NCI-H345 (cell line): ENCODE measurements around the gene HTR2A.

Experiments used
- DNase-seq: peaks from one replicate; lab custom pipeline; 2025; lab: John Stamatoyannopoulos, UW

HTR2A gene

DNA sequence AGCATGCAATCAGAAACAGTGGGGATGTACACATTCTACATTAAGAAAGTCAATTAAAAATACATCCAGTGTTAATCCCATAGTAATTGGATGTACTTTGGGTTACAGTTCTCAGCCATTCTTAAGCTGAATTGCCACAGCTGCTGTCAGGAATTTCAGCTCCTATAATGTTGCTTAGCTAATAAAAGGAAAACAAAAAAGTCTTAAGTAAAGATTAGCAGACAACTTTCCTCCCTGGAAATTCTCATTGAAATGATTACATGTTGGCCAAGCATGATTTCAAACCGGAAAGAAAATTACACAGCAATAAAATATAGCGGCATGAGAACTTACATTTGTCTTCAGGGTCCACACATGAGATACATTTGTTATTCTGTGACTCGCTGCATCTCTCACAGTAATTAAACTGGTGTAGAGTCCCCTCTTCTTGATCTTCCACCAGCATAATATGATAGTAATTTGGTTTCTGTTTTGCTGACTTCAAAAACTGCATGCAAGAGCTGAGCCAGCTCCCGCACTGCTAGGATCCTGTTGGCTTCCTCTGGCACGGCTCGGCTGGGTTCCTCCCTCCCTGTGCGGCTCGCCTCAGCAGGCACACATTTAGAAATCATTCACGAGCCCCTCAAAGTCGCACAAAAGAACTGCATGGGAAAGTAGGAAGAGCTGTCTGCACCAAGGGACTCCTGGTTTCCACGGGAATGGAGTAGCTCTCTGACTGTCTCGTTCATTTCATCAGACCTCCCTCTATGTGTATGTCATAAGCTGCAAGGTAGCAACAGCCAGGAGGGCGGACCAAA, at the start of gene HTR2A:
Gene HTR2A, minus strand, starts transcription at position 713 of the 797 bp plus-strand sequence. CDS start 1,147 bp downstream, outside the sequence.
- DNase-seq = no peak

DNA sequence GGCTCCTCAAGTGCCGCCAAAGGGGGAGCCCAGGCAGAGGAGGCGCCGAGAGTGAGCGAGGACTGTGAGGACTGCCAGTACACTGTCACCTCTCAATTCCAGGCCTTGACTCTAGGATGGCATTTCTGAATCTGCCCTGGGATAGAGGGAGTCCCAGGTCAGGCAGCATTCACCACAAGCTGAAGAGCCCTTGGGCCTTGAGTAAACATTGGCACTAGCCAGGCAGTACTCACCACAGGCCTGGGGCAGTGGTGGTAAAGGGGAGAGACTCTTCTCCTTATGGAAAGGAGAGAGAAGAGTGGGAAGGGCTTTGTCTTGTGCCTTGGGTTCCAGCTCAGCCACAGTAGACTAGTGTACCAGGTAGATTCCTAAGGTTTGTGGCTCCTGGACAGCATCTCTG, 39.7 kb upstream of the HTR2A start:
- no peak for DNase-seq

DNA sequence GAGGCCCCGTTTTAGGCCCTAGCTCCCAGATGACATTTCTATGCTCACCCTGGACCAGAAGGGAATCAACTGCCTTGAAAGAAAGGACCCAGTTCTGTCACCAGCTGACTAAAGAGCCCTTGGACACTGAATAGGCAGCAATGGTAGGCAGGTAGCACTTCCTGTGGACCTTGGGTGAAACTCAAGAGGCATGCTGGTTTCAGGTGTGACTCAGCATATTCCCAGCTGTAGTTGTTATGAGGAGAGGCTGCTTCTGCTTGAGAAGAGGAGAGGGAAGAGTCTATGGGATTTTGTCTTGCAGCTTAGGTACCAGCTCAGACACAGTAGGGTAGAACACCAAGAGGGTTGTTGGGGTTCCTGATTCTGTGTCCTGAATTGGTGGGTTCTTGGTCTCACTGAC, 37.9 kb upstream of the HTR2A start:
- DNase-seq = no peak

DNA sequence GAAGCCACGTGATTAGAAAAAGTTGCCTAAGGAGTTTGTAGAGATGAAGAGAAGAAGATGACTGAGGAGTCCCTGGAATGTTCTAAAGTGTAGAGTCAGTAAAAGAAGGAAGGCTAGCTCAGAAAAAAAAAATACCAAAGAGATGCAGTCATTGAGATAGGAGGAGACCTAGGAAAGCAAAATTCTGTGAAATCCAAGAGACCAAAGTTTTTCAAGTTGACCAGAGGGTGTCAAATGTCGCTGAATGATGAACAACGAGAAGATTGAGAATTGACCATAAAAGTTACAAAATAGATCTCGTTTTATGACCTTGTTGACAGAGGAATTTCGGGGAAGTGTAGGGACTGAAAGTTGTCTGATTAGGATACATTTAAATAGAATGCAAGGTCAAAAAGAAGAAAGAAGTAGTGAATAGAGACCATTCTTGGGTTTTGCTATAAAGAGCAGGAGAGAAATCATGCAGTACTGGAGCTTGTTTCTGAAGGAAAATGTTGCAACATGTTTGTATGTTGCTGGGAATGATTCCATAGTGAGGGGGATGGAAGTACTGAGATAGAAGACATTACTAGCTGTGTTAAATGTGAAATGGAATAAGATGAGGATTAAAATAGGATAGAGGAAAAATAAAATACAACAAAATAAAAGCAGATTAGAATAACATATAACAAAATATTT, 30.2 kb upstream of the HTR2A start:
- no peak for DNase-seq

DNA sequence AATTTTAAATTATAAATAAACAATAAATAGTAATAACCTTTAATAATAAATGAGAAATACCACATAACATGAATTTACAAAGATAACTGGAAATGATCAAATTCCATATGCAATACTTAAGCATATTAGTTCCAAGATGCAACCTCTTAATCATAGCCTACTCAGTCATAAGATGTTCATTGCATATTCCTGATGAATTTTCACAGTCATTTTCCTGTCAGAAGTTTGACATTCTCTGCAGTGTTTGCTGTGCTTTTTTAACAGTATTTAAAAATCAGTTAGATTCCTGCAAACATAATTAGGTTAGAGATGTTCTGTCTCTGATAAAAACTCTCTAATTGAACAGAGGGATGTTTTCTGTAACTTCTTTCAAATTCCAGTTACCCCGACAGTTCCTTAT, 28.6 kb upstream of the HTR2A start:
- no peak for DNase-seq

DNA sequence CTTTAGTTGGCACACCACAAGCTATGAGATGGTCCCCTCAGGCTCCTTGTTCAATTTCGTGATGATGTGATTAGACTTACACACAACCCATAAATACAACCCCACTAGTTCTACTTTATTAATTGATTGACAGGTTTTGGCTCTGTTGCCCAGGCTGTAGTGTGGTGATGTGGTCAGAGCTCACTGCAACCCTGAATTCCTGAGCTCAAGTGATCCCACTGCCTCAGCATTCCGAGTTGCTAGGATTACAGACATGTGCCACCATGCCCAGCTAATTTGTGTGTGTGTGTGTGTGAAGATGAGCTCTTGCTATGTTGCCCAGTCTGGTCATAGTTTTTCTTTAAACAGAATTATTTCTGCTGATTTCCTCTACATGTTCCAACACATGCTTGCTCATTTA, 17.5 kb upstream of the HTR2A start:
- no peak for DNase-seq

DNA sequence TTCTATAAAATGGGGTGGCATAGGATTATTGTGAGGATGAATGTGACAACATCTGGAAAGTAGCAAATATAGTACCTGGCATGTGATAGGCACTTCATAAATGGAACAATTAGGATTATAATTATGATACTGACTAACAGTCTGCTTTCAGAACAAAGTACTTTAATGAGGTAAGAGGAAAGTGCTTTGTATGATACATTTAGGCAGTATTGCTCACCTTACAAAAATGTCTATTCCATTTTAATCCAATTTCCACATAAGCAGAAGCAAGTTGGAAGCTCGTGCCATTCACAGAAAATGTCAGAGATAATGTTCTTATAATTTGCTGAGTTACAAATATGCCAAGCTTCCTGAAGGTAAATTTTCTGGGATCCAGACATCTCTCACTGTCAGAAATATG, 16.9 kb upstream of the HTR2A start:
- no peak for DNase-seq

DNA sequence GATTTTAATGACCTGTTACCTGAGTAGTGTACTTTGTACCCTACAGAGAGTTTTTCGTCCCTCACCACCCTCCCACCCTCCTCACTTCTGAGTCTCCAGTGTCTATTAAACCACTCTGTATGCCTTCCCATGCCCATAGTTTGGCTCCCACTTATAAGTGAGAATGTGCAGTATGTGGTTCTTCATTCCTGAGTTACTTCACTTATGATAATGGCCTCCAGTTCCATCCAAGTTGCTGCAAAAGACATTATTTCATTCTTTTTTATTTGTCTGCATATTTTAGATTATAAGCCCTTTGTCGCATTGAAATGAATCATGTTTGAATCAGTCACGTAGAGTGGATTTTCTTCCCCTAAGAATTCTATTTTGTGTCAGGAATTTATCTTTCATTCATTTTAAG, 12.2 kb upstream of the HTR2A start:
- no peak for DNase-seq

DNA sequence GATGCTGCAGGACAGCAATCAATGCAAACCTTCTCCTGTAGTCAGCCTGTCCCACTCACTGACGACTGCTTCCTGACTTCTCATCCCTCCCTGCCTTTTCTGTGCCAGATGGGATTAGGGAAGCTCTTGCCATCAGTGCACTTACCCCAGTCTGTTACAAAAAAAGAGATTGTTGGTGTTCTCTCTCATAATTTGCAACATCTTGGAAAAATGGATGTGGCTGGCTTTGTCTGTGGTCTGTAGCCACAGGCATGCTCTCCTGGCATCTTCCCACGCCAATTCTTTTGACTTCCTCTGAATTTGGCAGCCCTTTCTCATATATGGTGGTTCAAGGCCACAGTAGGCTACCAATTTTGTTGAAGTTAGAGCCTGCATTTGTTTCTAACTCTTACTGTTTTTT, 11.6 kb upstream of the HTR2A start:
- no peak for DNase-seq

DNA sequence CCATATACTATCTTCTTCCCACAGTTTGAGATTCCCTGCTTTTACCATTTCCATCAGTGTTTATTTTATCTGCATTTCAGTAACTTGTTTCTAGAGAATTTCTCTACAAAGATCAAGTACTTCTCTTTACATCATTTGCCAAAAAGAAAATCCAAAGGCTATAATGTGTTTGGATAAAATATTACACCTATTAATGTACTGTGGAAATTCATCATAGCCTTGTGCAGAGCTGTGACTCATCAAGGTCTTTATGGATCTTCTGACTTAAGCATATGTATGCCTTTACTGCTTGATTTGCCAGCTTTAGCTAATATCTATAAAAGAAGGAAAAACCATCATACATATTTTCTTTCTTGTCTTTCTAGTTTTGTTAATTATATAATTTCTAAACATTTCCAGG, 9.6 kb upstream of the HTR2A start:
- DNase-seq = no peak

DNA sequence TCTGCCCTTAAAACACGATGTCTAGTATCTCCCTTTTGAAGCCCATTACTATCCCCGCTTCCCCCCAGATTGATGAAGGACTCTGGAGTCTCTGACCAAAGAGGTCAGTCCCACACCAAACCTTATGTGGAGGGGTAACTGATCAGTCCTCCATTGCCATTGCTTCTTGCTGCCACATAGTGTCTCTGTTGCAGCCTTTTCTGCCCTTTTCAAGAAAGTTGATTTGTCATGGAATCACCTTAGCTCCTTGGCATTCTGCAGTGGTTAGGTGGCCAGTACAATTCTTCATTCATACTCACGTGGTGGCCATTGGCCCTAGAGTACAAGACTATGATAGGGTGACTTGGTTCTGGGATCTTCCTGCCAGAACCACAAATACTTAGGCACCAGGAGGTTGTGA, 8.4 kb upstream of the HTR2A start:
- no peak for DNase-seq

DNA sequence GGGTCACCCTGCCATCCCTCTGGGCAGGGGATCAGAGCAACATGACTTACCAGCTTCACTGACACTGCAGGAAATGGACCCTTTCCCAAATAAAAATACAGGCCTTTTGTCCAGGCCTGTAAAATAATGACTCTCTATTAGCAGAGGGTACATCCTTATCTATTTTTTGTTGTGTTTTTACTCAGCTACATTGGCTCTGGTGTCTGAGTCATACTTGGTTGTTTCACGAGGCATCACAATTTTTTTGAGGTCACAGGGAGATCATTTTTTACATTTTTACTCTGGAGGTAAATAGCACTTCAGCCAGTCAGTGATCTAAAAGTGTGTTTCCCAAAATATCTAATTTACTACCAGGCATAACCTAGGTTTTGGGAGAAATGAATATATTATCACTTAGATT, 6.9 kb upstream of the HTR2A start:
- DNase-seq = no peak

DNA sequence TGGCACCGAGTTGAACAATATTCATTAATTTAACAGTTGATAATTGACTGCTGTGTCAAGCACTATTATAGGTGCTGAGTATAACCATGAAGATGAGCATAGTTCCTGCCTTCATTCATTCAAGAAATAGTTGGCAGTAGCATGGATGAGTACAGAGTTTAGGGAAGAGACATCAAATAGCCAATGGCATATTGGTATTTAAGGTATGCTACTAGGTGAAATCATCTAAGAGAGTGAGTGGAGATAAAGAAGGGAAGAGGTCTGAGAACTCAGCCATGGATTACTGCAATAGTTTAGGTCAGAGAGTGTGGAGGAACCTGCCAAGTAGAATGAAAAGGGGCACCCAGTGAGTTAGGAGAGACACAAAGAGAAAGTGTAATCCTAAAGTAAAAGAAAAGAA, 4.9 kb upstream of the HTR2A start:
- no peak for DNase-seq

DNA sequence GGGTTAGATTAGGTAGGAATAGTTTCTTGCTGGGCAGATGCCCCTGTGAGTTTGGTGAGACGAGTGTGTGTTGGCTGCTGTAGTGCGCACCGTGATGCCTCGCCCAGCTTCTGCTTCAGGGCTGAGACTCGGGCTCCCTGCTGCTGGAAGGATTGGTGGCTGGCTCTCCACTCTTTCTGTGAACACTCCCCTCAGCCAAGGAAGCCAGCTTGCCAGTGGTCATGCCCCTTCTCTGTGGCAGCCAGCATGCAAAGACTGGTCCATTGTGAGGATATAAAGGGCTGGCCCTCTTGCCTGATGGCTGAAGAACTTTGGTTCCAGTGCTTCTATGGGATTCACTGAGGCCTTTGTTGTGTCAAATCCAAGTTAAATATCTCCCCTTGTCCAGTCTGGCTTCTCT, 2.9 kb upstream of the HTR2A start:
- no peak for DNase-seq

DNA sequence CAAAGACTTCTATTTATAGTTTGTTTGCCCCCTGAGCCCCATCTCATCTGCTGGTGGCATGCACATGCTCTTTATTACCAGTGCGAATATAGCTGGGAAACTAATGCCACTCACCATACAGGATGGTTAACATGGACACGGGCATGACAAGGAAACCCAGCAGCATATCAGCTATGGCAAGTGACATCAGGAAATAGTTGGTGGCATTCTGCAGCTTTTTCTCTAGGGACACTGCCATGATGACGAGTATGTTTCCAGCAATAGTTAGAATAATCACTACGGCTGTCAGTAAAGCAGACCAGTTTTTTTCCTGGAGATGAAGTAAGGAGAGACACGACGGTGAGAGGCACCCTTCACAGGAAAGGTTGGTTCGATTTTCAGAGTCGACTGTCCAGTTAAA, 1.5 kb downstream of the HTR2A start:
- no peak for DNase-seq

DNA sequence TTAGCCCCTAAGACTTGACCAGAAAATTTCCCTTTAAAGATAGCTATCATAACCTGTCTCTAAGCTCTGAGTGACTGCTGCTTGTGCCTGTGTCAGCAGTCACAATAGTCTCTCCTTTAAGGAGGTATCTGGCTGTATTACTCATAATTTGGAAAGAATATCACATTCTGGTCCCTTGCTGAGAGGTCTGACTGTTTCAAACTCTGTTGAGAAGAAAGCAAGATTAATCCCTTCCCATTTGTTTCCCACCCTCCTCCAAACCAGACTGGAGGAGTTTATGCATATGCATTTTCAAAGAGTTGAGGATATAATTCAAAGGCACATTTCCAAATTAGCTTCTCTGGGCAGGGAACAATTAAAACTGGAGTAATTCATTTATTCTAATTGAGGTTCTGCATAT, 2.3 kb downstream of the HTR2A start:
- DNase-seq = no peak

DNA sequence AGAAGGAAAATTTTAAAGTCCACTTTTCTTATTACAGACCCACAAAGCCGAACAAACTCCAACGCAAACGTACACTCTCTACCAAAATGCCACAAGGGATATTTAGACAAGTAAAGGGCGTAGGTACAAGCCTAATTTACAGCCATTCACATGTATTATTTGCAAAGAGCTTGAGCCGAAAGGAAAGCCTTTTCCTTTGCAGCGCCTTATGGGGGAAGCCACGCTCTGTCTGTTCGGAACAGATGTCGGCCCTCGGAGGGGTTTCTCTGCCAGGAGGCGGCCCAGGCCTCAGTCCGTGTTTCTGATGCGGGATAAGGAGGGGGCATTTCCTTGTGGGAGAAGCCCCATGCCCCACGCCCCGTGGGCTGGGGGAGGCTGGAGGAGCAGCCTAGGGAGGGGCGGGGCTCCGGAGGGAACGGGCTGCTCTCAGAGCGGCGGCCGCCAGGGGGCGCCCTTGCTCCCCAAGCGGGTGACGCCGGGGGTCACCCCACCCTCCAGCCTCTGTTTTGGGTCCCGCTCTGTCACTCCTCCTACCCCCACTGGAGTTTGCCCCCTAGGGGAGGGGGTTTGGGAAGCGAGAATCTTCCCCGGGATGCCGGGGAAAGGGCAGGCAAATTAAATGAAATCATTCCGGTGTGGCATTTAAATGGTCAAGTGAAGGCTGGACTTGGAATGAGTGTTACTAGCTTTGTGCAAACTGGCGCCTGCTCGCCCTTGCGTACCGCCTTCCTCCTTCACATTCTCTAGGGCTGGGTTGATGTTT, 2.9 kb downstream of the HTR2A start:
- peak; percentile 70 for DNase-seq

DNA sequence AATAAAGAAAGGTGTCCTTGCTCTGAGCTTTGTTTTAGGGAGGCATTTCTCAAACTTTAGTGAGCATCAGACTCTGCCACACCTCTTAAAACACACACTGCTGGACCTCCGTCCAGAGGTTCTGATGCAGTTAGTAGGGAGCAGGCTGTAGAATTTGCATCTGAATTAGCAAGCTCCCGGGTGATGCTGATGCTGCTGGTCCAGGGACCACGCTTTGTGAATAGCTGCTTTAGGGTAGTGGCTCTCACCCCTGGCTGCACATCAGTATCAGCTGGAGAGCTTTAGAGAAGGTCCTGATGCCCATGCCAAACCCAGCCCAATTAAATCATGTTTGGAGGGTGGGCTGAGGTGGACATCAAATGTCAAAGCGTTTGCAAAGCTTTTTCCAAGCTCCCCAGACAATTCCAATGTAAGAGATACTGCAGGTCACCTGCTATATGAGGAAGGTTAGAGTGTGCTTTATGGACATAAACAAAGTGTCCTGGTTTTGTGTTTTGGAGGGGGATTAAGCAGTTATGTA, 3.6 kb downstream of the HTR2A start:
- DNase-seq = no peak

DNA sequence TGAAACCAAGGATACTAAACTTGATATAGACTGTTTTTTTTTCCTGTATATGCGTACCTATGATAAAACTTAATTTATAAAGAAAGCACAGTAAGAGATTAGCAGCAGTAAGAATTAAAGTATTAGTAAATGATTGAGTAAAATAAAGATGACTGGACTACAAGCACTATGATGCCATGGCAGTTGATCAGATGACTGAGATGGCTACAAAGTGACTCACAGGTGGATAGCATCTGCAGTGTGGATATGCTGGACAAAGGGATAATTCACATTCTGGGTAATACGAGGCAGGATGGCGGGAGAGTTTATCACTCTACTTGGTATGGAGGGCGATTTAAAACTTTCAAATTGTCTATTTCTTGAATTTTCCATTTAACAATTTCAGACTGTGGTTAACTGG, 11.8 kb downstream of the HTR2A start:
- no peak for DNase-seq

DNA sequence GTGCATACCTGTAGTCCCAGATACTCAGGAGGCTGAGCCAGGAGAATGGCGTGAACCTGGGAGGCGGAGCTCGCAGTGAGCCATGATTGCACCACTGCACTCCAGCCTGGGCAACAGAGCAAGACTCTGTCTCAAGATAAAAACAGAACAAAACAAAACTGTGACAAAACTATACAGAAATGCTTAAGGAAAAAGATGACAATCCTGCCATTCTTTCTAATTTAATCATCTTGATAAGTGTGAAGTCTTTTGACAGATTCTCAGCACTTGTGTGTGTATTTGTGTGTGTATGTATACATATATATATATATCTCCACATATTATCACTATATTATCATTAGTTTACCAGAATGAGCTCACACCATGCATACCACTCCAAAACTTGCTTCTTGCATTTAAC, 12.3 kb downstream of the HTR2A start:
- no peak for DNase-seq

DNA sequence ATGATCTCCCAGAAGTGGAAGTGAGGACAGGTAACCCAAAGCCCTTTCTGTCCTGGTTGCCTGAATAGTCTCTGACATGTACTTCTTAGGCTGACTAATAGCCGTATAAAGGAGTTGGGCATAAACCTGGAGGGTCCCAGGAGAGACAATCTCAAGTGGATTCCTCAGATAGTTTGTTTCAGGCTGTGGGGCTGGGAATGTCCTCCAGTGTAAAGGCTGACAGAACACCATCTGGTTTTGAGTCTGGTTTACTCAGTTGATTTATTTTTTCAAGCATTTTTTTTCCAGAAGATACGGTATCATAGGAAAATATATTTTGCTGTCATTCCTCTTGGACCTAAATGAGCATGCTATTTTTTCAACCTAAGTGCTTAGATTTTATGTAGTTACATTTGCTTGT, 15.2 kb downstream of the HTR2A start:
- no peak for DNase-seq

DNA sequence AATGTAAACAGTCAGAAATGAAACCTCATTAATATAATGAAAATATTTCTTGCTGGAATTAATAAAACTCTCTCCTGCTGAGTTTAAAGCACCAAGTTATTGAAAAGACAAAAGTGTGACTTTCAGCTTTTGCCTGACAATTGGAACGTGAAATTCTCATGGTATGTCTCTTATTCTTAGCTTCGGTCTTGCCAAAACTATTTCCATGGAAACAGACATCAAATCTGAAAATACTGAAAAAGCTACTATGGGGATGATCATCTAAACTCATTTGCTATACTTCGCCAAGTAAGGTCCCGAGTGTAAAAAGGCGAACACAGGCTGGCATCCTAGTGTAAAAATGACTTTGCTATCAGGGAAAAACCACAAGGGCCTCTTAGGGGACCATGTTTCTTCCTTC, 22.8 kb downstream of the HTR2A start:
- no peak for DNase-seq

DNA sequence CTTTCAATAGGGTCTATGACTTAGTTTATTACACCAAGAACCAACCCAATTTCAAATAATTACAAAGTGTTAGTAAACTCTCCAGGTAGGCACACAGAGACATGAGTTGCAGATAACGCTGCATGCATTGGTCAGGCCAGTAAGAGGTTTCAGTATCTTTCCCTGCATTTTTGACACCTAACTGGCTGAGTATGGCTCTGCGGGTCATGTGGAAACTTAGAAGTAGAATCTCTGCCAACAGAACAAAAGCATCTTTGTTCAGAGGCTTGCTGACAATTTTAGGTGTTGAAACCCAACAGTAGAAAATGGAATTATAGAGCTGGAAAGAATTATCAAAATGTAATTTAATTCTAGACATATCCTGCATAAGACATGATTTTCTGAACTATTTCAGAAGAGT, 25.3 kb downstream of the HTR2A start:
- DNase-seq = no peak
